ENCODE measurements around the gene MICB.
"Not testable (repeated sequence)": the region's sequence is repeated elsewhere in the genome, so short reads cannot be mapped to it uniquely, and the experiment has no call there.

Gene MICB

GRCh38 chr6:31497531-31498476 lies at the start of gene MICB:
MICB (plus strand) TSS chr6:31498145; CDS start chr6:31498194, 49 bp downstream.
- DNase-seq (ENCODE audit: low read depth in 2 of 2), result peak; percentile 75 to 85

- DNase-seq (ENCODE audit: low read depth in 2 of 2), result no peak
Measured at GRCh38 chr6:31450751-31451150, 47.2 kb upstream of the MICB start.

DNA sequence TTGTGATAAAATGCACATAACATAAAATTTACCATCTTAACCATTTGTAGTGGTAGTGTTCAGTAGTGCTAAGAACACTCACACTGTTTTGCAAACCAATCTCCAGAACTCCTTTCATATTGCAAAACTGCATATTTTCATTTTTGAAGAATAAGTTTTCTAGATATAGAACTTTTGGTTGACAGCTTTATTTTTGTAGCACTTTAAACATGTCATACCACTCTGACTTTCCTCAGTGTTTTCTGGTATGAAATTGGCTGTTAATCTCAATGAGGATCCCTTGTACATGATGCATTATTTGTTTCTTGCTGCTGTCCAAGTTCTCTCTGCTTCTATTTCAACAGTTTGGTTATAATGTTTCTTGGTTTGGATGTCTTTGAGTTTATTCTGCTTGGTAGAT lies 45.1 kb upstream of the MICB start:
- no peak for DNase-seq (ENCODE audit: low read depth in 2 of 2)

GRCh38 chr6:31453259-31453658 lies 44.7 kb upstream of the MICB start:
- DNase-seq (ENCODE audit: low read depth in 2 of 2), result no peak

- DNase-seq (ENCODE audit: low read depth in 2 of 2), result not testable (repeated sequence)
Measured at GRCh38 chr6:31459864-31460263, 38.1 kb upstream of the MICB start.

GRCh38 chr6:31460361-31461025 lies 37.5 kb upstream of the MICB start:
- DNase-seq (ENCODE audit: low read depth in 2 of 2), result no peak

DNA sequence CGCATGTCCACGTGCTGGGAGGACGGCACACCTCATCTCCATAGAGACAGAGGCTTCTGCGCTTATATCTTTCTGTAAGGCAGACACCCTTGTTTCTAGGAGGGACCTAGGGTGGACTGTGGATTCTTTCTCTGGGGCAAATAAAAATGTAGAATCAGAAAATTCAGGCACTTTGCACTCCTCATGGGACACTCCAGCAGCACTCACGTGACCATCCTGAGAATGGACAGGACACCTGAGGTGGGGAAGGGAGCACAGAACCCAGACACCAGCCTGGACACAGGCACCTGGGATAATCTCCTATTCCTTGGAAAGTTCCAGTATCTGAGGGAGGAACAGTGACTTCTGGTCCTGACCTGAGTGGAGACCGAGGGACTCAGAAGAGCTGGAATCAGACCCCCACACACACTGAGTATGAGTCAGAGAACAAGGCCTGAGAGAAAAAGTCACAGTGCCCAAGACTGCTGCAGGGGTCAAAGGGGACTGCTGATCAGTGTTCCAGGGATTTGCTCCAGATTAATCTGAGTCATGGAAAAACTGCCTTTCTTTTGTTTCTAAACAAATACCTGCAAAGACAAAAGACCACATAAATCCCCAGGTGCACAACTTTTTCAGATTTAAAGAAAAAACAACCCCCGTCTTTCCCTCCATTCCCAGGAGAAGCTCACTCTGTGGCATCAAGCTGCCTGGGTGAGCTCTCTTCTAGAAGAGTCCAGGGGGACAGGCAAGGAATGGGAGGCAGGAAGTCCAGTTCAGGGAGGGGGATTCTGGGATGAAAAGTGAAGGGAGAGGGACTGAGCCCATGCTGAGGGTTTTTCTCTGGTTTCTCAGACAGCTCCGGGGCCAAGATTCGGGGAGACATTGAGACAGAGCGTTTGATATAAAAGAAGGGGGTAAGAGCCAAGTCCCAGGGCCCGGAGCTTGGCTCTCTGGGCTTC lies 35.6 kb upstream of the MICB start:
- DNase-seq (ENCODE audit: low read depth in 2 of 2), result no peak

DNA sequence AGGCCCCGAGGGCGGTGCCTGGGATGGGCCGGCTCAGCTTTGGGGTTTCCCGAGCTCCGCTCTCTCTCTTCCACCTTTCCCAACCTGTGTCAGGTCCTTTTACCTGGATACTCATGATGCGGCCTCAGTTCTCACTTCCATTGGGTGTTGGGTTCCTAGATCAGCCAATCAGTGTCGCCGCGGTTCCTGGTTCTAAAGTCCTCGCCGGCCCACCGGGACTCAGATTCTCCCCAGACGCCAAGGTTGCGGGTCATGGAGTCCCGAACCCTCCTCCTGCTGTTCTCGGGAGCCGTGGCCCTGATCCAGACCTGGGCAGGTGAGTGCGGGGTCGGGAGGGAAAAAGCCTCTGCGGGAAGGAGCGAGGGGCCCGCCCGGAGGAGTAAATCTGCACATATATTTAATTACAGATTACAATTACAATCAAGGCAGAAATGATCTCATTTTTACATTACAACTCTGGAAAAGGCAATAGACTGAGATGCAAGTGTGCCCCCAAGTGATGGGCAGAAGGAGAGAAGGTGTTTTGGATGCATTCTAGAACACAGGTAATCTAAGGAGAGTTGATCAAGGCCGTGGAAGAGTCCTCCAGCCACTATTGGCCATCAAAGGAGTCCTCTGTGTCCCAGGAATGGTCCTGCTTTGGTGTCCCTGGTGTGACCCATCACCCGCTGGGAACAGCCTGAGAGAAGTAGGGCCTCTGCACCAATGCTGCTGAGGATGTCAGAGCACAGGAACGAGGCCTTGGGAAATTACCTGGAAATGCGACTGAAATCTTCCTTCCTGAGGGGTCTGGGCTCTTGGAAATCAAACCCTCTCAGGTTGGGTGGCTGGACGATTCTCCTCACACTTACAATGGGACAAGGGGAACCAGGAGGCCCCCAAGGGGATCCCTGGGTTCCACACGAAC lies 34.7 kb upstream of the MICB start:
- peak; percentile 81 to 82 for DNase-seq (ENCODE audit: low read depth in 2 of 2)

- DNase-seq (ENCODE audit: low read depth in 2 of 2), result no peak
Measured at GRCh38 chr6:31464252-31465184, 33.4 kb upstream of the MICB start.

GRCh38 chr6:31465185-31465536 lies 32.8 kb upstream of the MICB start:
- no peak for DNase-seq (ENCODE audit: low read depth in 2 of 2)

DNA sequence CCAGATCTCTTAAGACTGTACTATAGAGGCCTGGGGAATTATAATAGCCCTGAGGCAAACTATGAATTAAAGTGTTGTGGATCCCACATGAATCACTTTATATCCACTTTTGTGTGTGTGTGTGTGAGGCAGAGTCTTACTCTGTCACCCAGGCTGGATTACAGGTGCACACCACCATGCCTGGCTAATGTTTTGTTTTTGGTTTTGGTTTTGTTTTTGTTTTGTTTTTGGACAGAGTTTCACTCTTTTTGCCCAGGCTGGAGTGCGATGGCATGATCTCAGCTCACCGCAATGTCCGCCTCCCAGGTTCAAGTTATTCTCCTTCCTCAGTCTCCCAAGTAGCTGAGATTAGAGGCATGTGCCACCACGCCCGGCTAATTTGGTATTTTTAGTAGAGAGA lies 32.2 kb upstream of the MICB start:
- no peak for DNase-seq (ENCODE audit: low read depth in 2 of 2)

DNA sequence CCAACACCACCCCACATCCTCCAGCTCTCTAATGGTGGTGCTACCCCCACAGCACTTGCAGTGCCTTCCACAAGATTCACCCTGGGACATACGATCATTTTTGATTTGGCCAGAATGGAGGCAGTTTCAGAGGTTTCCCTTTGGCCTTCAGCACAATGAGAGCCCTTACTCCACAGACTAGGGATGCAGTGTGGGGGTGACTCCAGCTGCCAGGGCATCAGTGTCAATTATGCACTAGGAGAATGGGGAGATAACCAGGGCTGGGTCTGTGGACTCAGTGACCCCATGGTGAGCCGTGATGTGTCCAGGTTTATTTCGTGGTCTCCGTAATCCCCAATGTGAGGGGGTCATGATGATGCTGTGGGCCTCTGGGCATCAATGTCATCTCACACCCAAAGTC lies 31.5 kb upstream of the MICB start:
- DNase-seq (ENCODE audit: low read depth in 2 of 2), result no peak

DNA sequence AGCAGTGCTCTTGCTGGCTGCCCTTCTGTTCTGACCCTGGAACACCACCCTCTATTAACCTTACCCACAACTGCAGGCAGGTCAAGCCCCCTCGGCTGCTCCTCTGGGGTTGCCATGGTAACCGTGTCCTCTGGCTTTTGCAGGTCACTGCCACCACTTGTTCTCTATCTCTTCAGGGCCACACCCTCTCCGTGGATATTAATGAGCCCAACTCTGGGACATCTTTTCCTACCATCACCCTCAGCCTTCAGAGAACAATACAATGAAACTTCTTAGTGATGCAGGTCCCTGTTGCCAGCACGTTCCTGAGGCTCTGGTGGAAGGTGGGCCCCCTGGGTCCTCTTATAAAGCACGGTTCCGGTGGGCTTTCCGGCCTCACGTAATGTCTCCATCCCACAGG lies 30.8 kb upstream of the MICB start:
- DNase-seq (ENCODE audit: low read depth in 2 of 2), result no peak

DNA sequence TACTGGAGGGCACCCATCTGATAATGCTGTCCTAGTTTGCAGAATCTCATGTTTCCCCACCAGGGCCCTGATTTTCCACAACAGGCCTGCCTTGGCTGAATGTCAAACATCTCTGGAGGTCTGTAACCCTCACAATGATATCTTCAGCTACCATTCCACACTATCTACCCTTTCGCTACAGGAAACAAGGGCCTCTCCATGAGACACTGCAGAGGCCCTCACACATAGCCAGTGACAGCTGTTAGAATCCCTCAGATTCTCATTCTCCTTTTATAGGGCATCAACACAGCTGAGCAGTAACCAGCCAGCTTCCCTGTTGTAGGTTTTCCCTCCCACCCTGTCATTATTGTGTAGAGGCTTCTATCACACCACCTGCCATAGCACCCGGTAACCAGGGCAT lies 29.6 kb upstream of the MICB start:
- no peak for DNase-seq (ENCODE audit: low read depth in 2 of 2)

GRCh38 chr6:31470801-31471200 lies 27.1 kb upstream of the MICB start:
- DNase-seq (ENCODE audit: low read depth in 2 of 2), result no peak

DNA sequence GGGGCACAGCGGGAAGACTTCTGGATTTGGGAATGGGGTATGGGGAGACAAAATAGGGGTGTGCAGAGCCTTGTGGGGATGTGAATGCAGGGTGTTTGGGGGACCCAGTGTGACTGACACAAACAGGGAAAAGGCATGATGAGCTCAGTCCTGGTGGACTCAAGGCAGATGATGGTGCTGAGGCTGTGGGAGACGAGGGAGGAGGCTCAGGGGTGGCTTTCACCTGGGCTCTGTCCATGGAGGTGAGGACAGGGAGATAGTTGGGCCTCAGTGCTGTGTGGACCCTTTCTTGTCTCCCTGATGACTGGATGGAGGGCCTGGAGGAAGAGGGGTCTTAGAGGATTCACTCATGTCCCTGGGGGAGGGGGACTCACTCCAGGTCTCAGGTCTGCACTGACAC lies 26.2 kb upstream of the MICB start:
- no peak for DNase-seq (ENCODE audit: low read depth in 2 of 2)

DNA sequence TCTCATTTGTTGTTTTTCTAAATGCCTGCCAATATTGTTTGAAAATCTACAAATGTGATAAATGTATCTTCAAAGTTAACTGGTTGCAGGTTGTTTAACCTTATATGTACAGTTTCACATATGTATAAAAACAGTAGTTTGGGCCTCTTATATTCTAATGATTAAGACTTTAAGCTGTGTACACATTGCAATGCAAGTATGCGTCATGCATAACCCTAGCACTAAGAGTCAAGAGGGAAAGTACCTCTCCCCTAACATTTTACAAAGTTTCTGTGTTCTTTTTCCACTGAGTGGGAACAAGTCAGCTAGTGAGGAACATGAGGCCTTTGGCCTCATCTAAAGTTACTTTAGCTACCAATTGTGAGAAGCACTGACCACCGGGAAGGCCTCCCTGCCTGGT lies 25.7 kb upstream of the MICB start:
- DNase-seq (ENCODE audit: low read depth in 2 of 2), result no peak

GRCh38 chr6:31473244-31473643 lies 24.7 kb upstream of the MICB start:
- no peak for DNase-seq (ENCODE audit: low read depth in 2 of 2)

- DNase-seq (ENCODE audit: low read depth in 2 of 2), result no peak
Measured at GRCh38 chr6:31473780-31474761, 23.9 kb upstream of the MICB start.
